Liver (tissue), 9 donors: ENCODE results near the gene HUNK. TPM values are rescaled to one million over a fixed set of nuclear protein-coding genes. Genes with fewer than 3 reads are reported as not detected.

Experiments
- DNase-seq: peaks from one replicate; pipeline ENCODE4 v3.0.0-alpha.2; 2017; ENCODE audit warnings: low spot score
- H3K27ac ChIP-seq, 2 donors: one replicate each; pipeline ENCODE4 v1.7.0; 2013; ENCODE audit warnings: inconsistent platforms in 2 of 2, low read length in 2 of 2, control low read depth in 1 of 2, low read depth in 1 of 2, mild to moderate bottlenecking in 1 of 2
- H3K27me3 ChIP-seq, 4 donors: one replicate each; pipeline versions ENCODE4 v1.6.1 to v1.7.0; 2013; ENCODE audit warnings: low read length in 3 of 4, inconsistent platforms in 1 of 4, mild to moderate bottlenecking in 1 of 4, moderate library complexity in 1 of 4; ENCODE audit not compliant: control insufficient read depth in 4 of 4, insufficient read depth in 4 of 4
- H3K36me3 ChIP-seq, 4 donors: one replicate each; pipeline versions ENCODE4 v1.6.1 to v1.7.0; 2013; ENCODE audit warnings: low read length in 3 of 4, mild to moderate bottlenecking in 3 of 4, low read depth in 1 of 4, moderate library complexity in 1 of 4; ENCODE audit not compliant: control insufficient read depth in 4 of 4, insufficient read depth in 3 of 4
- H3K4me1 ChIP-seq, 4 donors: one replicate each; pipeline versions ENCODE4 v1.6.1 to v1.7.0; 2013; ENCODE audit warnings: low read length in 3 of 4, mild to moderate bottlenecking in 3 of 4, moderate library complexity in 1 of 4; ENCODE audit not compliant: control insufficient read depth in 4 of 4, insufficient read depth in 4 of 4
- H3K4me3 ChIP-seq, 3 donors: one replicate each; pipeline versions ENCODE4 v1.6.1 to v1.7.0; 2013; ENCODE audit warnings: low read length in 3 of 3, control low read depth in 1 of 3, low read depth in 1 of 3, mild to moderate bottlenecking in 1 of 3
- H3K9ac ChIP-seq, 2 donors: one replicate each; pipeline ENCODE4 v1.7.0; 2013; ENCODE audit warnings: low read length in 2 of 2, mild to moderate bottlenecking in 2 of 2, moderate library complexity in 2 of 2, control low read depth in 1 of 2, low read depth in 1 of 2
- H3K9me3 ChIP-seq, 4 donors: one replicate each; pipeline versions ENCODE4 v1.6.1 to v1.7.0; 2013; ENCODE audit warnings: low read length in 3 of 4; ENCODE audit not compliant: control insufficient read depth in 4 of 4
- EGR1 ChIP-seq, 2 donors: IDR thresholded peaks; 2 replicates each; pipeline ENCODE4 v1.6.1; 2016 to 2018; ENCODE audit warnings: antibody characterized with exemption in 2 of 2, low read depth in 2 of 2
- FOXA1 ChIP-seq: IDR thresholded peaks from 2 replicates; pipeline ENCODE4 v1.6.1; 2016; ENCODE audit warnings: antibody characterized with exemption
- FOXA2 ChIP-seq: IDR thresholded peaks from 2 replicates; pipeline ENCODE4 v1.6.1; 2016; ENCODE audit warnings: antibody characterized with exemption
- GABPA ChIP-seq, 2 donors: IDR thresholded peaks in 1 of 2; conservative IDR thresholded peaks in 1 of 2; 2 replicates each; pipeline ENCODE4 v1.6.1; 2016; ENCODE audit warnings: antibody characterized with exemption in 2 of 2, mild to moderate bottlenecking in 1 of 2, moderate library complexity in 1 of 2
- HNF4A ChIP-seq, 2 donors: conservative IDR thresholded peaks; 2 replicates each; pipeline ENCODE4 v1.6.1; 2016; ENCODE audit warnings: antibody characterized with exemption in 2 of 2, mild to moderate bottlenecking in 2 of 2
- HNF4G ChIP-seq: IDR thresholded peaks from 2 replicates; pipeline ENCODE4 v1.6.1; 2016; ENCODE audit warnings: antibody characterized with exemption
- JUND ChIP-seq, 2 donors: IDR thresholded peaks; 2 replicates each; pipeline ENCODE4 v1.6.1; 2016; ENCODE audit warnings: antibody characterized with exemption in 2 of 2
- NR2F2 ChIP-seq: IDR thresholded peaks from 2 replicates; pipeline ENCODE4 v1.6.1; 2016; ENCODE audit warnings: antibody characterized with exemption
- RAD21 ChIP-seq, 2 donors: IDR thresholded peaks; 2 replicates each; pipeline ENCODE4 v1.6.1; 2016; ENCODE audit warnings: antibody characterized with exemption in 2 of 2, mild to moderate bottlenecking in 2 of 2
- RXRA ChIP-seq, 2 donors: IDR thresholded peaks; 2 replicates each; pipeline ENCODE4 v1.6.1; 2017 to 2018; ENCODE audit warnings: antibody characterized with exemption in 2 of 2, mild to moderate bottlenecking in 1 of 2
- SP1 ChIP-seq: IDR thresholded peaks from 2 replicates; pipeline ENCODE4 v1.6.1; 2018; ENCODE audit warnings: antibody characterized with exemption, mild to moderate bottlenecking
- TAF1 ChIP-seq: conservative IDR thresholded peaks from 2 replicates; pipeline ENCODE4 v1.6.1; 2016; ENCODE audit warnings: antibody characterized with exemption, mild to moderate bottlenecking
- YY1 ChIP-seq: IDR thresholded peaks from 2 replicates; pipeline ENCODE4 v1.6.1; 2016; ENCODE audit warnings: antibody characterized with exemption, mild to moderate bottlenecking
- WGBS: extraction: QIAGEN DNeasy Blood & Tissue Kit; methylation state at CpG from one replicate; pipeline ENCODE4 v1.1.7; 2013; 5-methylcytosine and 5-hydroxymethylcytosine counted together
- polyA plus RNA-seq, 2 donors: library from polyadenylated mRNA; stranded (reverse) in 1 of 2; unstranded in 1 of 2; fragments of 200-250 nt in 1 of 2; fragments of >200 nt in 1 of 2; fragmentation: Nextera tagmentation in 1 of 2; extraction: Ambion mirVana in 1 of 2; gene quantifications; one replicate each; pipeline versions ENCODE4 v1.2.1 to v1.2.3, GENCODE V29; 2013 to 2015
- total RNA-seq, 2 donors: library from RNA; depleted of rRNA; stranded (reverse); fragments of >200 nt; gene quantifications; one replicate each; pipeline ENCODE4 v1.2.3, GENCODE V29; 2014
- TF ChIP-seq, protein P1 (sequence below): IDR thresholded peaks from 2 replicates; pipeline ENCODE4 v1.6.1; 2016; ENCODE audit warnings: antibody characterized with exemption
- TF ChIP-seq, protein P2 (sequence below): IDR thresholded peaks from 2 replicates; pipeline ENCODE4 v1.6.1; 2016; ENCODE audit warnings: antibody characterized with exemption
- TF ChIP-seq, protein P3 (sequence below): IDR thresholded peaks from 2 replicates; pipeline ENCODE4 v1.6.1; 2016; ENCODE audit warnings: antibody characterized with exemption
- TF ChIP-seq, protein P4 (sequence below): fragments of 150-350 bp; IDR thresholded peaks from 2 replicates; pipeline ENCODE4 v1.5.1; 2017; ENCODE audit warnings: improper control_type of control experiment, low read depth, low read length; ENCODE audit not compliant: missing input control
- TF ChIP-seq, protein P5 (sequence below): IDR thresholded peaks from 2 replicates; pipeline ENCODE4 v1.6.1; 2016; ENCODE audit warnings: antibody characterized with exemption, mild to moderate bottlenecking
- donor health status: healthy.
- donor health status: healthy.
- donor health status: healthy.
- donor health status: healthy.
- donor health status: healthy.

HUNK gene
- total and polyA plus RNA-seq, 4 donors = 0.11 to 0.92 (median 0.30) TPM

DNA sequence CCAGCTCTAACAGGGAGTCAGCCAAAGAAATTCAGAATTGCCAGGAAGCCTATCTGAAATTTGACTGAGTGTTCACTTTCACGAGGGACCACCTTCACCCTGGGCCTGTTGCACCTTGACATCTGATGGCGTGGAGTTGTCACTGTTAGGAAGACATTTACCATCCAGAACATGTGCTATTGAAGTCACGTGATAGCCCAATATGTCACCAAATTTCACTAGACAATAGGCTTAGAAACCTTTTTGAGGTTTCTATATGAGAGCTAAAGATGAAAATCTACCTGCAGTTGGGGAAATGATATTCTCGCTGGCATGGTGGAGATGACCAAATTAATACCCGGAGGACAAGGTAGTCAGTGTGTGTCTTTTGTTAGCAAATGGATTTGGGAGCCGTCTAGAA, 102.7 kb downstream of the HUNK start:
- no peak overlapping the region for H3K9ac ChIP-seq
- no peaks in the 10 kb centered on the region for H3K4me1 ChIP-seq
- no peak overlapping the region for H3K4me3 ChIP-seq
- 85% methylated on average over 6 of the region's 6 CpGs for WGBS
- no peaks in the 10 kb centered on the region for H3K27me3 ChIP-seq
- H3K9me3 ChIP-seq = no peaks in the 10 kb centered on the region
- DNase-seq = no peak
- H3K36me3 ChIP-seq = no peaks in the 10 kb centered on the region
- TF ChIP-seq, protein P1, sequence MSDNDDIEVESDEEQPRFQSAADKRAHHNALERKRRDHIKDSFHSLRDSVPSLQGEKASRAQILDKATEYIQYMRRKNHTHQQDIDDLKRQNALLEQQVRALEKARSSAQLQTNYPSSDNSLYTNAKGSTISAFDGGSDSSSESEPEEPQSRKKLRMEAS = no peak
- no peak for TF ChIP-seq RXRA (IDR thresholded peaks at IDR 0.05)
- no peak for TF ChIP-seq HNF4G
- no peak for TF ChIP-seq RAD21 (IDR thresholded peaks at IDR 0.05)
- no peak for TF ChIP-seq HNF4A (conservative IDR thresholded peaks at IDR 0.05)
- TF ChIP-seq, protein P2, sequence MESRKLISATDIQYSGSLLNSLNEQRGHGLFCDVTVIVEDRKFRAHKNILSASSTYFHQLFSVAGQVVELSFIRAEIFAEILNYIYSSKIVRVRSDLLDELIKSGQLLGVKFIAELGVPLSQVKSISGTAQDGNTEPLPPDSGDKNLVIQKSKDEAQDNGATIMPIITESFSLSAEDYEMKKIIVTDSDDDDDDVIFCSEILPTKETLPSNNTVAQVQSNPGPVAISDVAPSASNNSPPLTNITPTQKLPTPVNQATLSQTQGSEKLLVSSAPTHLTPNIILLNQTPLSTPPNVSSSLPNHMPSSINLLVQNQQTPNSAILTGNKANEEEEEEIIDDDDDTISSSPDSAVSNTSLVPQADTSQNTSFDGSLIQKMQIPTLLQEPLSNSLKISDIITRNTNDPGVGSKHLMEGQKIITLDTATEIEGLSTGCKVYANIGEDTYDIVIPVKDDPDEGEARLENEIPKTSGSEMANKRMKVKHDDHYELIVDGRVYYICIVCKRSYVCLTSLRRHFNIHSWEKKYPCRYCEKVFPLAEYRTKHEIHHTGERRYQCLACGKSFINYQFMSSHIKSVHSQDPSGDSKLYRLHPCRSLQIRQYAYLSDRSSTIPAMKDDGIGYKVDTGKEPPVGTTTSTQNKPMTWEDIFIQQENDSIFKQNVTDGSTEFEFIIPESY = no peak
- no peak for TF ChIP-seq FOXA1
- TF ChIP-seq, protein P3, sequence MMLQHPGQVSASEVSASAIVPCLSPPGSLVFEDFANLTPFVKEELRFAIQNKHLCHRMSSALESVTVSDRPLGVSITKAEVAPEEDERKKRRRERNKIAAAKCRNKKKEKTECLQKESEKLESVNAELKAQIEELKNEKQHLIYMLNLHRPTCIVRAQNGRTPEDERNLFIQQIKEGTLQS = no peak
- no peak for TF ChIP-seq FOXA2
- TF ChIP-seq TAF1 = no peak
- TF ChIP-seq NR2F2 = no peak
- TF ChIP-seq, protein P4, sequence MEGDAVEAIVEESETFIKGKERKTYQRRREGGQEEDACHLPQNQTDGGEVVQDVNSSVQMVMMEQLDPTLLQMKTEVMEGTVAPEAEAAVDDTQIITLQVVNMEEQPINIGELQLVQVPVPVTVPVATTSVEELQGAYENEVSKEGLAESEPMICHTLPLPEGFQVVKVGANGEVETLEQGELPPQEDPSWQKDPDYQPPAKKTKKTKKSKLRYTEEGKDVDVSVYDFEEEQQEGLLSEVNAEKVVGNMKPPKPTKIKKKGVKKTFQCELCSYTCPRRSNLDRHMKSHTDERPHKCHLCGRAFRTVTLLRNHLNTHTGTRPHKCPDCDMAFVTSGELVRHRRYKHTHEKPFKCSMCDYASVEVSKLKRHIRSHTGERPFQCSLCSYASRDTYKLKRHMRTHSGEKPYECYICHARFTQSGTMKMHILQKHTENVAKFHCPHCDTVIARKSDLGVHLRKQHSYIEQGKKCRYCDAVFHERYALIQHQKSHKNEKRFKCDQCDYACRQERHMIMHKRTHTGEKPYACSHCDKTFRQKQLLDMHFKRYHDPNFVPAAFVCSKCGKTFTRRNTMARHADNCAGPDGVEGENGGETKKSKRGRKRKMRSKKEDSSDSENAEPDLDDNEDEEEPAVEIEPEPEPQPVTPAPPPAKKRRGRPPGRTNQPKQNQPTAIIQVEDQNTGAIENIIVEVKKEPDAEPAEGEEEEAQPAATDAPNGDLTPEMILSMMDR = no peak
- no peak for TF ChIP-seq GABPA (IDR thresholded peaks at IDR 0.05 in 1 of 2, conservative IDR thresholded peaks at IDR 0.05 in 1 of 2)
- TF ChIP-seq EGR1 (IDR thresholded peaks at IDR 0.05; ENCODE audit: low read depth in 2 of 2) = no peak
- no peak overlapping the region for H3K27ac ChIP-seq

DNA sequence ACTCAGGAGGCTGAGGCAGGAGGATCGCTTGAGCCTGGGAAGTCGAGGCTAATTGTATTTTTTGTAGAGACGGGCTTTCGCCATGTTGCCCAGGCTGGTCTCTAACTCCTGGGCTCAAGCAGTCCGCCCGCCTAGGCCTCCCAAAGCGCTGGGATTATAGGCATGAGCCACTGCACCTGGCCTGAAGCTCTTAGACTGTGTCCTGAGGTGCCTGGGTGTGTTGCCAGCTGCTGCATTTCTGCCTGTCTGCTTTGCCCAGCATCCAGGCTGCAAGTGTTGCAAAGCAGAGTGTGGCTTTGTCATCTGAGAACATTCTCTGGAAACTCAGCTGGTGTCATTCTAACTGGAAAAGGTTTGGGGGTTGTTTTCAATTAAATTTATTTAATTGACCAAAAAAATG, 105.0 kb downstream of the HUNK start:
- H3K4me3 ChIP-seq = no peak overlapping the region
- no peaks in the 10 kb centered on the region for H3K9me3 ChIP-seq
- H3K27ac ChIP-seq = no peak overlapping the region
- no peaks in the 10 kb centered on the region for H3K27me3 ChIP-seq
- WGBS = 96% methylated on average over 7 of the region's 7 CpGs
- TF ChIP-seq, protein P4 = no peak
- no peak for TF ChIP-seq SP1
- TF ChIP-seq, protein P3 = no peak
- no peak for TF ChIP-seq FOXA1
- TF ChIP-seq NR2F2 = no peak
- TF ChIP-seq, protein P2 = no peak
- TF ChIP-seq, protein P5, sequence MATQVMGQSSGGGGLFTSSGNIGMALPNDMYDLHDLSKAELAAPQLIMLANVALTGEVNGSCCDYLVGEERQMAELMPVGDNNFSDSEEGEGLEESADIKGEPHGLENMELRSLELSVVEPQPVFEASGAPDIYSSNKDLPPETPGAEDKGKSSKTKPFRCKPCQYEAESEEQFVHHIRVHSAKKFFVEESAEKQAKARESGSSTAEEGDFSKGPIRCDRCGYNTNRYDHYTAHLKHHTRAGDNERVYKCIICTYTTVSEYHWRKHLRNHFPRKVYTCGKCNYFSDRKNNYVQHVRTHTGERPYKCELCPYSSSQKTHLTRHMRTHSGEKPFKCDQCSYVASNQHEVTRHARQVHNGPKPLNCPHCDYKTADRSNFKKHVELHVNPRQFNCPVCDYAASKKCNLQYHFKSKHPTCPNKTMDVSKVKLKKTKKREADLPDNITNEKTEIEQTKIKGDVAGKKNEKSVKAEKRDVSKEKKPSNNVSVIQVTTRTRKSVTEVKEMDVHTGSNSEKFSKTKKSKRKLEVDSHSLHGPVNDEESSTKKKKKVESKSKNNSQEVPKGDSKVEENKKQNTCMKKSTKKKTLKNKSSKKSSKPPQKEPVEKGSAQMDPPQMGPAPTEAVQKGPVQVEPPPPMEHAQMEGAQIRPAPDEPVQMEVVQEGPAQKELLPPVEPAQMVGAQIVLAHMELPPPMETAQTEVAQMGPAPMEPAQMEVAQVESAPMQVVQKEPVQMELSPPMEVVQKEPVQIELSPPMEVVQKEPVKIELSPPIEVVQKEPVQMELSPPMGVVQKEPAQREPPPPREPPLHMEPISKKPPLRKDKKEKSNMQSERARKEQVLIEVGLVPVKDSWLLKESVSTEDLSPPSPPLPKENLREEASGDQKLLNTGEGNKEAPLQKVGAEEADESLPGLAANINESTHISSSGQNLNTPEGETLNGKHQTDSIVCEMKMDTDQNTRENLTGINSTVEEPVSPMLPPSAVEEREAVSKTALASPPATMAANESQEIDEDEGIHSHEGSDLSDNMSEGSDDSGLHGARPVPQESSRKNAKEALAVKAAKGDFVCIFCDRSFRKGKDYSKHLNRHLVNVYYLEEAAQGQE = no peak
- no peak for TF ChIP-seq JUND (IDR thresholded peaks at IDR 0.05)
- no peak for TF ChIP-seq YY1
- H3K9ac ChIP-seq = no peak overlapping the region
- no peak for DNase-seq
- no peaks in the 10 kb centered on the region for H3K36me3 ChIP-seq
- peaks cover 0 to 3% (median 1%) of the 10 kb centered on the region in 4 donors for H3K4me1 ChIP-seq
